Measurements from ENCODE around the gene BTBD9.

DNA sequence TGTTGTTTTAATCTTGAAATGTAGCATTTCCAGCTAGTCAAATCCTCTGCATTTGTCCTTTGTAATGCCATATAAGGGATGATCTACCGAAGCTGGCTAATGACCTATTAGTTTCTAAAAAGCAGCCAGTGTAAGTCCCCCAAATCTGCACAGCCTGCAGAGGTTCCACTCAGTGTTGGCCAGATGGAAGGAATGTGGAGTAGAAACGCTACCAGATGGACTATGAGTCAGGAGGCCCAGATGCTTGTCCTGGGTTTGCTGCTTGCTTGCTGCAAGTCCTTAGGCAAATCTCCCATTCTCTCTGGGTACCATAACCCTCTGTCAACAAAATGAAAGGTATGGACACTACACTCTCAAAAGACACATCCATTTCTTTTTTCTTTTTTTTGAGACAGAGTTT, 149.8 kb downstream of the BTBD9 start:
- TF ChIP-seq EZH2 (IDR thresholded peaks at IDR 0.05), result no peak
- no peak for TF ChIP-seq FOXP2 (optimal IDR thresholded peaks at IDR 0.05; ENCODE audit: control extremely low read depth, extremely low read length, insufficient read depth)
